Stimulated activated CD4-positive, alpha-beta T cell treated with anti-CD3 and anti-CD28 coated beads, TNF-alpha, amount 100 ng/mL, for 24 hours (primary cell): ENCODE results near the gene NIPAL4.
"Not testable (repeated sequence)": the region's sequence is repeated elsewhere in the genome, so short reads cannot be mapped to it uniquely, and the experiment has no call there.

Source experiments
- DNase-seq, 3 experiments: peaks; one replicate each; pipeline ENCODE4 v3.0.0-alpha.2; 2020; ENCODE audit warnings: low read depth in 3 of 3

NIPAL4 gene

GRCh38 chr5:157463081-157463480, 3.1 kb downstream of the NIPAL4 start:
- DNase-seq: no peak

DNA sequence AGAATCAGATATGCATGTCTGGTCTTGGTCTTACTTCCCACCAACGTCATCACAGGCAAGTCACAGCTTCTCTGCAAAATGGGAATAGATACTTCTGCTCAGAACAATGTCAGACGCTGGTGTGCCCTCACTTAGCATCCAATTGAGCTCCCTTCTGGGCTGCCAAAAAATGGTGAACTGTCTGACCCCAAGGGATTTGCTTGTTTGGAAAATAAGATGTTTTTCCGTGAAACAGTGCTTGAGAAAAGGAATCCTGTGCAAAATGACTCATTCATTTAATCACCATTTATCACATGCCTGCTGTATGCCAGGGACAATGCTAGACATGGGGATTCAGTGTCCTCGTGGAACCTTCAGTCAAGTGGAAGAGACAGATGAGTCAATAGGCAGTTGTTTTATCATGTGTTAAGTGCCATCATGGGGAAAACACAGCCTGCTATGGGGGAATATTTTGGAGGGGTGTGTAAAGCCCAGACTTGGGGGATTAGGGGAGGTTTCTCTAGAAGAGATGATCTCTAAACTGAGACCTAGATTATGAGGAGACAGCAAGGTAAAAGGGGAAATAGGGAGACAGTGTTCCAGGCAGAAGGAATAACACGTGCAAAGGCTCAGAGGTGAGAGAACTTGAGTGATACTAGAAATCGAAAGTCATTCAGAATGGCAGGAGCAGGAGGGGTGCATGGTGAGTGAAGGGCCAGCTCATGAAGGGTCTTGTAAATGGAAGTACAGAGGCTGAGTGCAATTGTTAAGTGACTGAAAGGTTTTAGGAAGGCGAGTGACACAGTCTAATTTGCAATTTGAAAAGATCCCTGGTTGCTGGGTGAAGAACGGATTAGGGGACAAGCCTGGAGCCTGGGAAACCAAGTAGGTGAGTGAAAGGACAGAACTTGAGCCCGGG, 3.9 kb downstream of the NIPAL4 start:
- DNase-seq: no peak

DNA sequence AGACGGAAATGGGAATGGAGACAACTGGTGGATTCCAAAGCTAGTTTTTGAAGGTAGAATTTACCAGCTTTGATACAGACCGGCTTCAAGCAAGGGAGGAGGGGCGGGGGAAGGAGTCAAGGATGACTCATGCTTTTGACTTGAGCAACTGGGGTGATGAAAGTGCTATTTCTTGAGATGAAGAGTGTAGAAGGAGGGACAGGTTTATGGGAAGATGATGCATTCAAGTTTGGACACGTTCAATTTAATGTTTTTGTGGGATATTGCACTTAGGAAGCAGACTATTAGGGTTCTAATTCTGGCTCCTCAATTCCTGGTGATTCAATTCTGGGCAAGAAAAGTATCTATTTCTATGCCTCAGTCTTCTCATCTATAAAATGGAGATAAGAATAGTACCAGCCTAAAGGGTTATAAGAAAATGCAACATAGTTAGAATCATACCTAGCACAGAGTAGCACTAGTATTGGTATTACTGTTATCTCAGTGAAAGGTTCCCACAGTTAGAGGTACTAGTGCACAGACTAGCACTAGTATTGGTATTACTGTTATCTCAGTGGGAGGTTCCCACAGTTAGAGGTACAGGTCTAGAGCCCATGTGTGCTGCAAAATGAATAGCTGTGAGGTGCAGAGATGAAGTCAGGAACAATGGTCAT, 4.6 kb downstream of the NIPAL4 start:
- DNase-seq: peak; percentile 31 to 66 (median 47)

DNA sequence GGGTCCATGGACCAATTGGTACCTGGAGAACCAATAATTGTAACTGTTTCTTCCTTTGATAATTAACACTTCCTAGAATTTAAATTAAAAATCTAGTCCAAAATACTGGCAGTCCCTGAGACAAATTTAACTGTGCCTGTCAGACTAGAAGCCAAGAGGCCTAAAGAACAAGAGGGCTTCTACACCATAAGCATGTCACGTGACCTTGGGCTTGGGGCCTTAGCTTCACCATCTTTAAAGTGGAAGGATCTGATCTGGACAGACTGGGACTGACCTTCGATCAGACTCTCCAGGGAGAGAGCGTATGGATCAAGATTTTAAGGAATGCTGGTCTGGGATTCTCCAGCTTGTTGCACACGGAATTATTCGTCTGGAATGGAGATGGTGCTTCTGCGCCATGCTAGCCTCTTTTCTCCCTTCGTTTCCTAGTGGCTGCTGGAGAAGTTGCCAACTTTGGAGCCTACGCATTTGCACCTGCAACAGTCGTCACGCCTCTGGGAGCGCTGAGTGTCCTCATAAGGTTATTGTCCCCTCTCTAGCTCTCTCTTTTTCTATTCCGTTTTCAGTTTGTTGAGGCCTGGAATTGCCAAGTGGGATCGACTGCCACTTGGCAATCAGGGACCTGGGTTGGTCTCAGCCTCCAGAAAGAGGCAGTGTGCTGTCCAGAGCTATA, 8.4 kb downstream of the NIPAL4 start:
- no peak for DNase-seq

GRCh38 chr5:157469073-157469472, 9.1 kb downstream of the NIPAL4 start:
- no peak for DNase-seq

GRCh38 chr5:157469687-157470086, 9.7 kb downstream of the NIPAL4 start:
- DNase-seq: no peak

DNA sequence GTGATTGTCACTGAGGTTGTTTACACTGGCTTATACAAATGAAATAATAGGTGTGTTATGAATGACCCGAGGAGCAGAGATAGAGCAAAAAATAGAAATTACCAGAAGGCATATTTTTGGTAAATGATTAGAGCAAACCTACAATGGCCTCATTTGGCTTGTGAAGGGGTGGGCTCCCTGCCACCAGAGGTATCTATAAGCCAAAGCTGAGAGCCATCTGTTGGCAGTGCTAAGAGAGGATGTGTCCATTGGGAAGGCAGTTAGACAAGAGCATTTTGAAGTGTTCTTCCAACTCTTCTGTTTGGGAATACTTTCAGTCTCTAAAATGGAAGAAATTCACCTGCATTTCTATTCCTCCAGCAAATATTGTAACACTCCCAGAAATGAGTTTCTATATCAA, 10.6 kb downstream of the NIPAL4 start:
- DNase-seq: no peak

GRCh38 chr5:157471709-157472108, 11.7 kb downstream of the NIPAL4 start:
- no peak for DNase-seq

DNA sequence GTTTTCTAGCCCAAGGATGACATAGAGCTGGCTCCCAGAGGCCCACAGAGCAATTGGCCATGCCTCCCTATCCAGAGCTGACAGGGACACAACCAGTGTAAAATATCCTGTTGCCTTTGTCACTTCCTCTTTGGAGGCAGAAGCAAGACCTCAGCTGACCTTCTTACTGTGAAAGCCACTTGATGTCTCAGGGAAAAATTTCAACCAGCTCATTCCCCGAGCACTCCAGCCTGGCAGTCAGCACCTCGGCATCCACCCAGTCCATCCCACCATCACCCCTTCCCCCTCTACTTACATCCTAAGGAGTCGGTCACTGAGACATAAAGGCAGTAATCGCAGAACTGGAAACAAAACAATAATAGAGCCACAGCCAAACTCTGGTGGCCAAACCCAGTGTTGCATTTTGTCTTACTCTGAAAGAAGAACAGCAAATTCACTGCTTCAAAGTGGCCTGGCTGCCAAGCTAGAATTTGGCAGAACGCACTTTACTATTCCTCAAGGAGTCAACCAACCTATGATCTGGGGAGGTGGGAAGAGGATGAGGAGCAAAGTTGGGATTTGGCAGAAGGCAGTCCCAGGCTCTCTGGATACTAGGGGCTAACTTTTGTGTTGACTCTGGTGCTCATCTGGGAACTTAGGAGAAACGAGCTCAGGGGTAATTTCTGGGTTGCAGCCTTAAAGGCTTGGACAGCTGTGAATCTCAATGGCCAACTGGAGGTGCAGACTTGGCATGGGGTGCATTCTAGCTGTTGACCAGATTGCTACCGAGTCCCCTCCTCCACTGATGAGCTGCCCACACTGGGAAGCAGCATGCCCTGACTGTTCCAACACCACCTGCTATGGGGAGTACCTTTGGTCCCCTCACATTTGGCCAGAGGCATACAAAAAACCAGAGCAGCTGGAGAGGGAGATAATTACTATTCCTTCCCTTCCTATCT, 13.6 kb downstream of the NIPAL4 start:
- no peak for DNase-seq

GRCh38 chr5:157475432-157475831, 15.4 kb downstream of the NIPAL4 start:
- DNase-seq: no peak

GRCh38 chr5:157476702-157477408, 16.8 kb downstream of the NIPAL4 start:
- DNase-seq: no peak

DNA sequence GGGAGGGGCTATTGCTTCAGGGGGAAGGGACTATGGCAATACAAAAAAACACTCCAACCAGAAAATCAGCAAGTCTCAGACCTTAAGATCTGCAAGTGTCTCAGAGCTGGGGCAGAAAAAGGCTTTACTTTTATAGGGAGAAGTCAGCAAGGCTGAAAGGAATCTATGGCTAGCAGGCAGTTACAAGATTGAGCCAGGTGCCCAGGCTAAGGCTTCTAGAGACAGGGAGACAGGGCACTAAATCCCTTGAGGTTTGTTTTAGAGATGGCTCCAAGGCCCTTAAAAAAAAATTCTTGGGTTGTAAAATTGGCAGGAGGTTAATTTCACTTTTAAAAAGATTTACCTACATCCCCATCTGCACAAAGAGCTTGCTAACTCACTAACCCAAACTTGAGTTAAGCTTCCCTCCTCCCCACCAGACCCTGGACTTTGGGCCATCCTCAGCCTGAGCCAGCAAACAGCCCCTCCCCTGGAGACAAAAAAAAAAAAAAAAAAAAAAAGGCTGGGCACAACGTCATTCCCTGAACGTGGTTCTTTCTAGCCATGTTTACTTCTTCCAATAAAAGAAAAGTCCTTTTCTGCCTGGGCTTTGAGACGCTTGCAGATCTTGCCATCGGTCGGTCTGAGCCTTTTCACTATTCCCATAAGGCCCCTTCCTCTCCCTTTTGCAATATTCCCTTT, 17.9 kb downstream of the NIPAL4 start:
- no peak for DNase-seq

DNA sequence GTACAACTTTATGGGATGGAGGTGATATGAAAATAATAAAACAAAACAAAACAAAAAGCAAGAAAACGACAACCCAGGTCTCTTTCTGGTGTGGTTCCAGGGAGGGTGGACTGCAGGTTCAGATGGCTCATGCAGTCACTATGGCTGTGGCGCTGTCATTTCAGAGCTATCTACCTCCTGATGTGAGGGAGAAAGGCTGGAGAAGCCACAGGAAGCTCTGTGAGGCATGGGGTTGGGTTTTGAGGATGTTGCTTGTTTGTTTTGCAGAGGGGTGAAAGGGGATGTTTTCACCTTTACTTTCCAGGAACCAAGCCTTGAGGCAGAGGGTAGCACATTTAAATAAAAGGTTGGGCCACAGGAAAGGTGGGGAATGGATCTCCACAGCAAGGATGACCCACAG, 18.7 kb downstream of the NIPAL4 start:
- DNase-seq: no peak

DNA sequence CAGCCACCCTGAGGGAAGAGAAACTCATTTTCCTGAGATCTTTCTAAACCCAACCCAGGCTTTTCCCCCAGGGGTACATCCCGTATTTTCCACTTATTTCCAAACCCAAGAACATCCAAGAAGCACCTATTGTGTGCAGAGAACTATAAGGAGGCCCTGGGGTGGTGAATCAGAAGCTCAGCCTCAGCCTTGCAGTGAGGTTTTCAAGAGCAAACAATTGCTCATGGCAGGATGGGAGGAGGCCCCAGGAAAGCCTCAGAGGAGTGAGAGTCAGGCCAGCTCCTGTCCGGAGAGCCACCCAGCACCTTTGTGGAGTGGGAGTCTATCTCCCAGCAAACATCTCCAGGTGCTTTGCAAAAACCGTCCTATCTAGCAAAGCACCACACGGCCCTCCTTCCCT, 19.2 kb downstream of the NIPAL4 start:
- DNase-seq: no peak

- DNase-seq: no peak
Observed at GRCh38 chr5:157479612-157480510, 19.8 kb downstream of the NIPAL4 start.

GRCh38 chr5:157481265-157481664, 21.3 kb downstream of the NIPAL4 start:
- no peak for DNase-seq

DNA sequence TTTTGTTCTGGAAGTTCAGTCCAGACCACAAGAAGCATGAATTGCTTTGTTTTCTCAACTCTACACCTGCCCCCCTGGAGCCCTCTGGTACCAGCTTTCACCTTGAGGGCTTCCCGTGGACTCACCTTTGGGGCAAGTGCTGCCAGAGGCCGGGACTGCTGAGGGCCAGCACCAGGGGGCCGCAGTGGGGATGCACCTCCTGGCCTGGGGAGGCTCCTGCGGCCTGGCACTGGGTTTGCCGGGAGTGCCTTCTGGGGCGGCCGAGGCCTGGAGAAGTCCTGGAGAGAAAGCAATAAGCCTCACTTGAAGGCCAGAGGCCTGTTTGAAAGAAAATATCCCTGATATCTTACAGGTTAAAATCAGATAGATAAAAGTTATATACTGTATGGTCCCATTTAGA, 21.7 kb downstream of the NIPAL4 start:
- DNase-seq: no peak

- not testable (repeated sequence) for DNase-seq
Observed at GRCh38 chr5:157482702-157483101, 22.7 kb downstream of the NIPAL4 start.

DNA sequence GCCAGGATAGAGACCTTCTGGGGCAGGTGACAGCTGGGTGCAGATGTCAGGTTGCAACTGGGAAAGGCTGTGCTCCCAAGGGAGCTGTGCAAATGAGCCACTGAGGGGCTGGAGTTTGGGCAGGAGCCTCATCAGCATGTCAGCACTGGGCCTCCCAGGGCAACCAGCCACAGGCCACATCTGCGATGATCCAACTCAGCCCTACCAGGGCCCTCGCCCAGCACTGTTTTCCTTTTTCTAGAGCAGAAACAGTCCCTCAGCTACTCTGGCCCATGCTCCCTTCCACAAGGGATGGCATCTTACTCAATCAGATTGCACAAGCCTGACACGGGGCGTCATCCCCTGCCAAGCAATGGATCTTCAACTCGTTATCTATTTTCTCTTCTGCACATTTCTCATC, 24.8 kb downstream of the NIPAL4 start:
- DNase-seq: no peak
